Upper lobe of left lung (tissue), 4 donors: Measurements from ENCODE around the gene FBXL5.

Source experiments
- CTCF ChIP-seq, 6 experiments: fragments of 450-650 bp in 4 of 6; fragments of 200-600 bp in 2 of 6; sonication (generic) in 2 of 6; IDR thresholded peaks; one replicate each; pipeline ENCODE4 v1.5.1; 2016 to 2019; ENCODE audit warnings: antibody characterized with exemption in 6 of 6
- POLR2A ChIP-seq, 4 donors: fragments of 450-650 bp; IDR thresholded peaks; one replicate each; pipeline ENCODE4 v1.5.1; 2016 to 2017; ENCODE audit warnings: antibody characterized with exemption in 4 of 4, mild to moderate bottlenecking in 2 of 4

GRCh38 chr4:15696866-15697265 lies 41.7 kb upstream of the FBXL5 start:
- TF ChIP-seq CTCF (IDR thresholded peaks at IDR 0.05), result no peak
- no peak for TF ChIP-seq POLR2A (IDR thresholded peaks at IDR 0.05)
